Activated CD4-positive, alpha-beta T cell treated with anti-CD3 and anti-CD28 coated beads, Interleukin-10, Interleukin-2, amounts not matched to agents 100 ng/mL and 50 ng/mL, durations not matched to agents 16 hours and 8 hours (primary cell): ENCODE results near the gene KIF1A.

Experiments
- DNase-seq: peaks from one replicate; pipeline ENCODE4 v3.0.0-alpha.2; 2020

The KIF1A gene

GRCh38 chr2:240760576-240761246 lies 59.3 kb downstream of the KIF1A start:
- DNase-seq: no peak

GRCh38 chr2:240760121-240760520 lies 59.9 kb downstream of the KIF1A start:
- no peak for DNase-seq

GRCh38 chr2:240759459-240759858 lies 60.6 kb downstream of the KIF1A start:
- DNase-seq: no peak

- no peak for DNase-seq
These were observed 62.9 kb downstream of the KIF1A start for GRCh38 chr2:240757086-240757614.

- no peak for DNase-seq
These were observed 67.8 kb downstream of the KIF1A start for GRCh38 chr2:240752209-240752608.

- no peak for DNase-seq
These were observed 69.6 kb downstream of the KIF1A start for GRCh38 chr2:240750409-240750808.

- DNase-seq: no peak
These were observed 70.5 kb downstream of the KIF1A start for GRCh38 chr2:240749516-240749915.

- no peak for DNase-seq
These were observed 72.8 kb downstream of the KIF1A start for GRCh38 chr2:240747256-240747655.

GRCh38 chr2:240746671-240747070 lies 73.3 kb downstream of the KIF1A start:
- no peak for DNase-seq

- no peak for DNase-seq
These were observed 74.1 kb downstream of the KIF1A start for GRCh38 chr2:240745962-240746361.

- no peak for DNase-seq
These were observed 74.6 kb downstream of the KIF1A start for GRCh38 chr2:240745456-240745855.

GRCh38 chr2:240742602-240743095 lies 77.4 kb downstream of the KIF1A start:
- DNase-seq: no peak

GRCh38 chr2:240741091-240741490 lies 78.9 kb downstream of the KIF1A start:
- no peak for DNase-seq

- DNase-seq: no peak
These were observed 80.2 kb downstream of the KIF1A start for GRCh38 chr2:240739797-240740196.

GRCh38 chr2:240737958-240738357 lies 82.1 kb downstream of the KIF1A start:
- no peak for DNase-seq

- no peak for DNase-seq
These were observed 82.5 kb downstream of the KIF1A start for GRCh38 chr2:240737512-240737911.

GRCh38 chr2:240736281-240737250 lies 83.5 kb downstream of the KIF1A start:
- DNase-seq: no peak

- DNase-seq: no peak
These were observed 84.5 kb downstream of the KIF1A start for GRCh38 chr2:240735476-240735875.

GRCh38 chr2:240734756-240735155 lies 85.3 kb downstream of the KIF1A start:
- DNase-seq: no peak

- DNase-seq: peak; percentile 18
These were observed 86.1 kb downstream of the KIF1A start for GRCh38 chr2:240733803-240734495.

- no peak for DNase-seq
These were observed 87.0 kb downstream of the KIF1A start for GRCh38 chr2:240732911-240733622.

- DNase-seq: no peak
These were observed 87.8 kb downstream of the KIF1A start for GRCh38 chr2:240732184-240732583.
